Smooth muscle cell (in vitro differentiated cells): Measurements from ENCODE around the gene CLC. TPM values are rescaled to one million over a fixed set of nuclear protein-coding genes. Genes with fewer than 3 reads are reported as not detected.
"Not testable (repeated sequence)": the region's sequence is repeated elsewhere in the genome, so short reads cannot be mapped to it uniquely, and the experiment has no call there.

ENCODE experiments used
- DNase-seq: peaks from one replicate; lab custom pipeline; 2025; ENCODE audit not compliant: unreplicated experiment; lab: John Stamatoyannopoulos, UW
- H2AFZ ChIP-seq: fragments of 200-600 bp; sonication (generic); 2 replicates; pipeline ENCODE4 v1.6.0; 2016; ENCODE audit warnings: antibody characterized with exemption, low read depth, mild to moderate bottlenecking
- H3F3A ChIP-seq: fragments of 200-600 bp; sonication (generic); 2 replicates; pipeline ENCODE4 v1.6.0; 2017; ENCODE audit warnings: antibody characterized with exemption, low read depth
- H3K27ac ChIP-seq: fragments of 200-600 bp; sonication (generic); 2 replicates; pipeline ENCODE4 v1.5.1; 2016; ENCODE audit warnings: low read depth, mild to moderate bottlenecking
- H3K27me3 ChIP-seq: fragments of 200-600 bp; sonication (generic); 2 replicates; pipeline ENCODE4 v1.6.1; 2016; ENCODE audit warnings: low read depth, mild to moderate bottlenecking
- H3K36me3 ChIP-seq: fragments of 200-600 bp; sonication (generic); 2 replicates; pipeline ENCODE4 v1.5.1; 2016; ENCODE audit warnings: low read depth
- H3K4me1 ChIP-seq: fragments of 200-600 bp; sonication (generic); 2 replicates; pipeline ENCODE4 v1.5.1; 2016; ENCODE audit warnings: low read depth
- H3K4me2 ChIP-seq: fragments of 200-600 bp; sonication (generic); 2 replicates; pipeline ENCODE4 v1.6.0; 2016; ENCODE audit warnings: mild to moderate bottlenecking
- H3K4me3 ChIP-seq: fragments of 200-600 bp; sonication (generic); 2 replicates; pipeline ENCODE4 v1.5.1; 2016; ENCODE audit warnings: mild to moderate bottlenecking
- H3K79me2 ChIP-seq: fragments of 200-600 bp; sonication (generic); 2 replicates; pipeline ENCODE4 v1.6.0; 2016; ENCODE audit warnings: low read depth, mild to moderate bottlenecking
- H3K9ac ChIP-seq: fragments of 200-600 bp; sonication (generic); 2 replicates; pipeline ENCODE4 v1.6.0; 2016; ENCODE audit warnings: low read depth
- H3K9me3 ChIP-seq: fragments of 200-600 bp; sonication (generic); replicated peaks from 2 replicates; pipeline ENCODE4 v1.5.1; 2016; ENCODE audit warnings: low read depth
- H4K20me1 ChIP-seq: fragments of 200-600 bp; sonication (generic); 2 replicates; pipeline ENCODE4 v1.6.0; 2016; ENCODE audit warnings: low read depth
- CTCF ChIP-seq: fragments of 200-600 bp; sonication (generic); IDR thresholded peaks from 2 replicates; pipeline ENCODE4 v1.5.1; 2017; ENCODE audit warnings: borderline replicate concordance, mild to moderate bottlenecking, antibody characterized with exemption; ENCODE audit not compliant: insufficient read depth, poor library complexity, severe bottlenecking
- WGBS: methylation state at CpG from one replicate; pipeline ENCODE4 v1.1.7; 2016; ENCODE audit warnings: low lambda C conversion rate; 5-methylcytosine and 5-hydroxymethylcytosine counted together
- polyA plus RNA-seq: library from polyadenylated mRNA; unstranded; fragments of >200 nt; fragmentation: Nextera tagmentation; extraction: Ambion mirVana; gene quantifications from 2 replicates; pipeline ENCODE4 v1.2.1, GENCODE V29; 2016
- total RNA-seq: library from RNA; depleted of rRNA; stranded (reverse); fragments of >200 nt; gene quantifications from 2 replicates; pipeline ENCODE4 v1.2.3, GENCODE V29; 2014

The CLC gene
- total and polyA plus RNA-seq, 2 experiments from 2014 or later = not detected

GRCh38 chr19:39727070-39727800 lies 10.6 kb downstream of the CLC start:
- H3K27ac ChIP-seq = no peak overlapping the region
- WGBS = 70% methylated on average over 10 of the region's 10 CpGs
- no peaks in the 10 kb centered on the region for H3K79me2 ChIP-seq
- no peaks in the 10 kb centered on the region for H3K36me3 ChIP-seq
- H3K4me1 ChIP-seq = no peaks in the 10 kb centered on the region
- no peak overlapping the region for H3K4me2 ChIP-seq
- no peak for TF ChIP-seq CTCF
- H3F3A ChIP-seq = no peaks in the 10 kb centered on the region
- no peaks in the 10 kb centered on the region for H4K20me1 ChIP-seq
- H2AFZ ChIP-seq = no peak overlapping the region
- no peak overlapping the region for H3K4me3 ChIP-seq
- no peaks in the 10 kb centered on the region for H3K27me3 ChIP-seq
- H3K9me3 ChIP-seq = no peaks in the 10 kb centered on the region
- no peak overlapping the region for H3K9ac ChIP-seq
- DNase-seq = no peak

- no peaks in the 10 kb centered on the region for H4K20me1 ChIP-seq
- no peak overlapping the region for H3K27ac ChIP-seq
- H3K4me3 ChIP-seq = no peak overlapping the region
- H3K36me3 ChIP-seq = no peaks in the 10 kb centered on the region
- no peak overlapping the region for H2AFZ ChIP-seq
- H3K27me3 ChIP-seq = no peaks in the 10 kb centered on the region
- no peaks in the 10 kb centered on the region for H3K4me1 ChIP-seq
- DNase-seq = no peak
- no peaks in the 10 kb centered on the region for H3K9me3 ChIP-seq
- no peaks in the 10 kb centered on the region for H3F3A ChIP-seq
- TF ChIP-seq CTCF = no peak
- no peak overlapping the region for H3K4me2 ChIP-seq
- H3K9ac ChIP-seq = no peak overlapping the region
- H3K79me2 ChIP-seq = no peaks in the 10 kb centered on the region
These were observed 11.8 kb downstream of the CLC start for GRCh38 chr19:39725995-39726394.

- not testable (repeated sequence) for H3K4me2 ChIP-seq, H3K36me3 ChIP-seq, H4K20me1 ChIP-seq, H3K27ac ChIP-seq, H3K79me2 ChIP-seq, H3K4me1 ChIP-seq, H3K27me3 ChIP-seq, H3K9ac ChIP-seq, H3K9me3 ChIP-seq, H3K4me3 ChIP-seq, H2AFZ ChIP-seq, H3F3A ChIP-seq, DNase-seq
- WGBS = 72% methylated on average over 3 of the region's 3 CpGs
These were observed 17.7 kb downstream of the CLC start for GRCh38 chr19:39720144-39720543.

GRCh38 chr19:39710333-39710890 lies 27.4 kb downstream of the CLC start:
- Histone ChIP-seq H3K4me1 (no peaks in the 10 kb centered on the region), H3F3A (no peaks in the 10 kb centered on the region), H3K4me3 (no peak overlapping the region), H3K27ac (no peak overlapping the region), H3K27me3 (no peaks in the 10 kb centered on the region), H2AFZ (no peak overlapping the region), H4K20me1 (no peaks in the 10 kb centered on the region), H3K9ac (no peak overlapping the region), H3K79me2 (no peaks in the 10 kb centered on the region), H3K9me3 (no peaks in the 10 kb centered on the region), H3K36me3 (no peaks in the 10 kb centered on the region), H3K4me2 (no peak overlapping the region)
- no peak for TF ChIP-seq CTCF
- WGBS = 87% methylated on average over 4 of the region's 4 CpGs
- no peak for DNase-seq
